GM19397 (cell line): ENCODE measurements around the gene GGCX.
"Not testable (repeated sequence)": the region's sequence is repeated elsewhere in the genome, so short reads cannot be mapped to it uniquely, and the experiment has no call there.

Experiments
- ATAC-seq: cut with Tn5 transposase; IDR thresholded peaks from one replicate; pipeline ENCODE4 v1.9.1; 2021; ENCODE audit warnings: mild to moderate bottlenecking, moderate library complexity; ENCODE audit not compliant: unreplicated experiment

Gene GGCX

DNA sequence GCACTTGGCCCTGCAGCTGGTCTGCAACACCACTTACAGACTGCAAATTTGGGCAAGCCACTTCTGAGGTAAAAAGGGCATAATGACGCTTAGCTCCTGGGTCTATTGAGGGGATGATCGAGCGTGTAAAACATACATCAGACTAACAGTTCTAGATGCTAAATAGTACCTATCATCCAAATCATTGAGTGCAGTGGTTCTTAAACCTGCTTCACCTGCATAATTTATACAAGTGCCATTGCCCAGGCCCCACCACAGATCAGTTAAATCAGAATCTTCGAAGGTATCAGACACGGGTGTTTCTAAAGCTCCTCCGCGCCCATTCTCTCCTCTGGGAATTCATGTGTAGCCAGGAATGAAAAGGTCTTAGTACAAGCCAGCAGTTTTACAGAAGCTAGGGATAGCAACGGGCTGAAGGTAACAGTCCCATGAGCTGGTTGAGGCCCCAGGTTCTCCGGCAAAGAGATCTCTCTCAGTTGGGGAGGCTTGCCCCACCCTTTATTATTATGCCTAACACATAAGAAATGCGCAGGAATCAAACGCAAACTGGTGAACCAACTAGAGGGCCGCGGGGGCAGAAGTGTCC is 33.5 kb upstream of the GGCX start:
- ATAC-seq, result no peak

DNA sequence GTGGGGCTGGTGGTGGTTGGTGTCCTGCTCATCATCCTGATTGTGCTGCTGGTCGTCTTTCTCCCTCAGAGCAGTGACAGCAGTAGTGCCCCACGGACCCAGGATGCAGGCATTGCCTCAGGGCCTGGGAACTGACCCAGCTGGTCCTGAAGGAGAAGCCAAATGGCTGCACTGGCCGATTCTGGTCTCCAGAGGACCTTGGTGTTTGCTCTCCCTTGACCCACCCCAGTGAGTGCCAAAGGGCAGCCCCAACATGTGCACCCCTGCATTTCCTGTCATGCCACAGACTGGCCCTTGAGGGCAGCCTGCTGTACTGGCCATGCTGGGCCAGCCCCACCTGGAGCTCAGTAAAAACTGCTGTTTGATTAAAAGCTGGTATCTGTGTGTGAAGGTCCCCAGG is 31.7 kb upstream of the GGCX start:
- no peak for ATAC-seq

DNA sequence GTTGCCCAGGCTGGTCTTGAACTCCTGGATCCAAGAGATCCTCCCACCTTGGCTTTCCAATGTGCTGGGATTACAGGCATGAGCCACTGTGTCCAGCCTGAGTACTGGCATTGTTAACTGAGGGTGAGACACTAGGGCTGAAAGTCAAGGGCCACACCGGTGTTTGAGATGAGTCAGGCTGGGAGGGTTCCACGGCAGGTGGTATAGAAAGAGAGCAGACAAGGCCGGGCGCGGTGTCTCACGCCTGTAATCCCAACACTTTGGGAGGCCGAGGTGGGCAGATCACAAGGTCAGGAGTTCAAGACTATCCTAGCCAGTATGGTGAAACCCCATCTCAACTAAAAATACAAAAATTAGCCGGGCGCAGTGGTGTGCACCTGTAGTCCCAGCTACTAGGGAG is 31.0 kb upstream of the GGCX start:
- not testable (repeated sequence) for ATAC-seq

DNA sequence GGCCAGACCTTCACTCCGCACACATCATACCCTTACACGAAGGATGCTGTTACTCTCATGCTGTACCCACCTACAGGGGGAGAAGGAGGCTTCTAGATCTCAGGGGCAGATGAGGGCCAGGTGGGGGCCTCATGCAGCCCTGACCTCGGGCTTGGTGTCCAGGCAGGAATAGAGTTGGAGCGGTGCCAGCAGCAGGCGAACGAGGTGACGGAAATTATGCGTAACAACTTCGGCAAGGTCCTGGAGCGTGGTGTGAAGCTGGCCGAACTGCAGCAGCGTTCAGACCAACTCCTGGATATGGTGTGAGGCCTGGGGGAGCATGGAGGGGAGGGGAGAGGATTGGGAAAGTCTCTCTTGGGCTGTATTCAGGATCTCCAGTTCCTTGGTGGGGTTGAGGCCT is 30.3 kb upstream of the GGCX start:
- ATAC-seq, result no peak

DNA sequence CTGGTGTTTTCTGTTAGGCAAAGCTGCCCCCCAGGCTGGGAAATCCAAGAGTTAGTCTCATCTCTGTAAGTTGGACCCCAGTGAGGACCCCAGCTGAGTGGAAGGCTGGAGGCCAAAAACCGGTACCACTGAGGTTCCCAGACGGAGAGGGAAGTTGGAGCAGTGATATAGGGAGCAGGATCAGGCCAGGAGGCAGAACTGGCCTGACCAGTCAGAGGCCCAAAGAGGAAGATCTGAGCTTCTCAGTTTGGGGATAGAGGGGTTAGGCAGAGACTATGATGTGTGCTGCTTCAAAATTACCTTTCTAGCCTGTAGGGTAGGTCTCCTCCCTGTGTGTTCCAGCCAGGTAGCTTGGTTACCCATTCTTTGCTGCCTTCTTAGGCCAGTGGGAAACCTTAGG is 29.7 kb upstream of the GGCX start:
- ATAC-seq, result no peak

DNA sequence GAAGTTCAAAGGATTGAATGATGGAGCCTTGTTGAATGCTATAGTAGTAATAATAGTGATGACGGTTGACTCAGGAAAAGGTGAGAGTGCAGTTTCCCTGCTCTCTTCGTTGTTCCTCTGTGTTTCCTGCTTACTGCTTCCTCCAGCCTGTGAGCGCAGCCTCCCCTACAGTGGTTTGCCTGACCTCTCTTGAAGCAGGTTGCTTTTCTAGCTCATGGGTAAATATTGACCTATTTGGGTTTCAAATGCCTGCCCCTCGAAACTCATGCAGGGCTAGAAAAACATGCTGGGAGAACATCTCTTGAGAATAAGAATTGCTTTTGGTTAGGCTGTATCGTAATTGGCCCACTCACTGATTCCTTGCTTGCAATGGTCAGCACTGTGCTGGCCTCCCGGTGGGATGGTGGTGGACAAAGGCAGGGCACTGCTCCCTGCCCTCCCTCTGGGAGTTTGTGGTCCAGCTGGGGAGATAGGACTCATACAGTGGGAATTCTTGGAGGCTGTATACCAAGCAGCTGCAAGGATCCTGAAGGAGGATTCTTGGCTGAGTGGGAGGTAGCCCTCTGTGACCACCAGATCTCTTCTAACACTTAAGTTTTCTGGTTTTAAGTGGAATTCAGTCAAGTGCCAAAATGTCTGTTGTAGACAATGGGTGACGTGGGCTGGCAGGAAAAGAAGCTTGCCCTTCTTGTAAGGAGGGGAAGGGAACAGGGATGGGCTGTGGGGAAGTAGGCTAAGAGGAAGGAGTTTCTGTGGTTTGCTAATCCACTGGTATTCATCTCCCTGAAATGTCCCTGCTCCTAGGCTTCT is 28.9 kb upstream of the GGCX start:
- ATAC-seq, result no peak

DNA sequence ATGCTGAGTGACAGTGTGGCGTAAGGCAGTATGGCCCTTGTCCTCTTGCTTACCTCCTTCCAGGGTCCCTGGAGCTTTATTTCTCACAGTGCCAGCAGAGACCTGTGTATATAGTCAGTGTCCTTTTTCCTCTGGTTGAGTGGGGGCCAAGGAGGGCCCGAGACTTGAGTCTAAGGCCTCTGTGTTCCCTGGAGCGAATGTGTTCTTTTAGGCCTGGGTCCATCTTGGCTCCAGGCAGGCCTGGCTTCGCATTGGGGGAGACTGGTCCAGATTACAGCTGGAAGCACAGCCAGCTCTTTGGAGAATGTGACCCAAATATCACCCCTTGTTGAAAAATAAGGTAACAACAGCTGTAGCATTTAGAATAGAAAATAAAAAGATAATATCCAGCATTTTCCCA is 27.9 kb upstream of the GGCX start:
- no peak for ATAC-seq

DNA sequence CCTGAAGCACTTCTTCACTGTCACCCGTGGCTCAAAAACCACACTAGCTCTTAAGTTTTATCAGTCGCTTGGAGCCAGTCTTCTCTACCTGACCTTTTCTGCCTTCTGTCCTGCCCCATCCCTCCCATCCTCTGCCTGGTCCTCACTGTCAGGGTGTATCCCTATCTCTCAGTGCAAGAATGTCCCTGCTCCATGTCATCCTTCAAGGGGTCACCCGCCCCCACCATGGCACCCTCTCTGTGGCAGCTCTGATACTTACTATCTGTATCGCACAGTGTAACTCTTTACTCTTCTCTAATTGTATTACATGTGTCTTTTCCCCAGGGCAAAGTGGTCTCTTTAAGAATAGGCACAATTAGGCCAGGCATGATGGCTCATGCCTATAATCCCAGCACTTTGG is 27.4 kb upstream of the GGCX start:
- ATAC-seq, result no peak

DNA sequence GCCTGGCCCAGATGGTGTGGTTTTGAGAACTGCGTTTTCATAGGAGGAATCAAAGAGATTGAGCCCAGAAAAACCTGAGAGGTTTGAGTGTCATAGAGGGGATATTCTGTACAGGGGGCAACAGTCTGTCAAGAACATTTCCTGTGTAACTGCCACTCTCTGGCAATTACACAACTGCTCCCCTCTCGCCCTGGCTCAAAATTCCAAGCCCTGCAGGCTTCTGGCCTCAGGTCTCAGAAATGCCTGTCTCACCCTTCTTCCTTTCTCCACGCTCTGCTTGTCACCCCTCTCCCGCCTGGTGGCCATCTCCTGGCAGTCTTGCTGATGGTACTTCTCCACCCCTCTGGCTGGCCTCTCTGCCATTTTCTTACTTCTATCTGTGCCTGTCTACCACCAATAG is 26.9 kb upstream of the GGCX start:
- no peak for ATAC-seq

DNA sequence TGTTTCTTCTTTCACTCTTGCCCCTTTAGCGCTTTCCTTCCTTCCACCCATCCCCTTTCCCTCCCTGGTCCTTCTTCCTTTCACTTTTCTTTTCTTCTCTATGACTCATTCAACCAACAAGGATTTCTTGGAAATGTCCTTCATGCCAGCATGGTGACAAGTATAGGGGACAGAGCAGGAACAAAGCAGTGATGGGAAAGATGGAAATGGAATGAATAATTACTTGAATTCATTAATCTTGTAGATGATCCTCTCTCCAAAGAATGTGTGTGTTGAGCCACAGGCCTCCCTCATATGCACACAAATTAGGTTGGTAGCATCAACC is 24.4 kb upstream of the GGCX start:
- no peak for ATAC-seq

DNA sequence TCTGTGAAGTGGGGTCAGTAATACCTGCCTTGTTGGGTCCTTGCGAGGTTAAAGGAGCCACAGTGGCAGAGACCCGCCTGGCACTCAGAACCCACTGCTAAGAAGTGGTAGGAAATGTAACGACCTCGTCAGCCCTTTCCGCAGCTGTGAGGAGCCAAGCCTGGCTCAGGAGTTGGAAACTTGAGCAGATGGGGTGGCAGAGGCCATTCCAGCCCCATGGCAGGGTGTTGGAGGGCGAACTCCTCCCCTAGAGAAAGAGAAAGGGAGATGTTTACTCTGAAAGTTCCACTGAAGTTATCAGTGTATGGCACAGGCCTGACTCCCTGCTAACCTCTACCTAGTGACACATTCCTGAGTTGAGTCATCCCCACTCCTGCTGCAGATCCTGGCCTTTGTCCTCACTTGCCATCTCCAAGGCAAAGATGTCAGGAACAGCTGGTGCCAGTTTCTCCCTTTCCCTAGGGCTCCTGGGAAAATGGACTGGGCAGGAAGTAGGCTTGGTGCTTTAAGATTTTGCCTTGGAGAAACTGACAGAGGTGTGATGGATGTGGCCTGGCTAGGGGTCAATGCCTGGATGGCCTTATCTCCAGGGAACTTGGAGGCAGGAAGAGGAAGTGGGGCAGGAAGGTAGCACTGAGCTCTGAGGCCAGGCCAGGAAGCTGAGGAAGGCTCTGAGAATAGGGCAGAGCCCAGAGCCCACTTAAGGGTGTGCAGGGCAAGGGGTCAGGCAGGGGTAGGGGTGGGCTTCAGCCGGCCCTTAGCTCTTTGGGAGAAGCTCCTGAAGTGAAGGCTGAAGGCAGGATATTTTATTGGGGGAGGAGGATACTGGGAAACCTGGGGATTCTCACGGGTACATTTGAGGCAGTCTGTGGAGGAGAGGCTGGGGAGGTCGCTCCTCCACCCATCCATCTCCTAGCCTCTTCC is 23.8 kb upstream of the GGCX start:
- peak; percentile 28 for ATAC-seq

DNA sequence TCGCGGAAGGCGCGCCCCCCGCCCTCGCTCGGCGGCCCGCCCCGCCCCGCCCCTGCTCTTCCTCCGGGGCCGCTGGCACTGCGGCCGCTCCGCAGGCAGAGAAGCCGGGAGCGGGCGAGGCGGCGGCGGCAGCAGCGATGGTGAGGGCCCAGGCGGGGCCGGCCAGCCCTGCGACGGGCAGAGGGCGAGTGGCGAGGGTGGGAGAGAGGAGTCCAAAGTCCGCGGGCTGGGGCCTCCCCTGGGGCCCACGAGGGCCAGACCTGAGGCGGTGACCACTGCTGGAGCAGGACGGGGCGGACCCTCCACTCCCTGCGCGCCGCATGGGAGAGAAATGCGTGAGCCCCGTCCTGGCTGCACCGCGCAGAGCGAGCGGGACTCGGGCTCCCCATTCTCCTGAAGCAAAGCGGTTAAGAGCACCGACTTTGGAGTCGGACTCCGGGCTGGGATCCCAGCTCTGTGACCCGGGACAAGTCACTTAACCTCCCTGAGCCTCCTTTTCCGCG is 23.1 kb upstream of the GGCX start, which contains the start of gene VAMP5:
Gene VAMP5 (plus strand): TSS at position 78 of the 503 bp plus-strand sequence. CDS start 60 bp downstream, at position 138.
- ATAC-seq, result peak; percentile 49

DNA sequence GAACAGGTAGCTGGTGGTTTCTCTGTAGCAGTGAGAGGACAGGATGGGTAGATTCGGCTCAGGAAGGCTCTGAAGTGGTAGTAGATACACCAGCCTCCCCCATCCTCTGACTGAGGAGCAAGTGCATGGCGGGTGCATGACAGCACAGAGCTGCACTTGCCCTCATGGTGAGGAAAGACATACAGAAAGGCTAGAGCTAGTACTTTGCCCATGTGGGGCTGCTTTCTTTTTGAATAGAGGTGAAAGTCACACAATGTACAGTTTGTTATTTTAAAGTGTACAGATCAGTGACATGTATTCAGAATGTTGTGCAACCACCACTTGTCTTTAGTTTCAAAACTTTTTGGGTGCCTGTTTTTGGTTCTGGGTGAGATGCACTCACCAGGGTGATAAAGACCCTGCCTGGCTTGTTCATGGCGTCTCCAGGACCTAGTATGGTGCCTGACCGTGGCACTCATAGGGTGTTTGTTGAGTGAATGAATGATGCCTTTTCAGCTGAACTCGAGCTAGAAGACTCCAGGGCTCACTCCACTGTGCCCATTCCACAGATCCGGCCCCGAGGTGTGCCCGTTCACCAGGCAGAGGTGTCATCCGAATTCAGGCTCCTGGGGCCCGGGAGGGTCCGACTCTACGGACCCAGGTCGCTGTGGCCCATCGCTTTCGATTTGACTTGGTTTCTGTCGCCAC is 22.5 kb upstream of the GGCX start:
- ATAC-seq, result peak; percentile 62

DNA sequence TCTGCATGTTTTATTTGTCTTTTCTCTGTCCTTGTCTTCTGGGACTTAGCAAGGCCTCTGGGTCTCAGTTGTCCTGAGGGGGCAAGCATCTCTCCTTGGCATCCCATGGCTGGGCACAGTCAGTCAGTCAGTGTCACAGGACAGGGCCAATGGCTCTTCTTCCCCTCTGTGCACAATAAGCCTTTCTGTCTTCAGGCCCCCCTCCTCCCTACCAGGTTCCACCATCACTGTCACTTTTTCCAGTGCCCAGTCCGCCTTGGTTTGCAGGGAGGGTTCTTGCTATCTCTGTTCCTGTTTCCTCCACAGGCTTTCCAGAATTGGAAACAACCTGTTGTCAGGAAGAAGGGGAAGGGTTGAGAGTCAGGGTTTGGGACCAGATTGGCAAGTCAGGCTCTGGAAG is 21.2 kb upstream of the GGCX start:
- ATAC-seq, result no peak

DNA sequence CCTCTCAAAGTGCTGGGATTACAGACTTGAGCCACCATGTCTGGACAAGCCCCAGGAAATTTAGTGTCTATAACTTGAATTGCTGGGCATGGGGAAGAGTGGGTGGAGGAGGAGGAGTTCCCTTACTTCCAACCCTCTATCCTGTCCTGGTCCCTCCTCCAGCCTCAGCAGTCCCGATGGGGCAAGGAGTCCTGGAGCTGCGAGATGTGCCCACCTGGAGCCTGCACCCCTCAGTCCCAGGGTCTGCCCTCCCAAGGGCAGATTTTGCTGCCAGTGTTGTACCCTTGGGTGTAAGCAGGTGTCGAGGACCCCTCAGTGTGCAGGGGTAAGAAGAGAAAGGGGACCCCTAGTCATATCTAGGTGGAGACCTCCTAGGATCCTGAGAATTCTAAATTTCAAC is 18.9 kb upstream of the GGCX start:
- no peak for ATAC-seq

DNA sequence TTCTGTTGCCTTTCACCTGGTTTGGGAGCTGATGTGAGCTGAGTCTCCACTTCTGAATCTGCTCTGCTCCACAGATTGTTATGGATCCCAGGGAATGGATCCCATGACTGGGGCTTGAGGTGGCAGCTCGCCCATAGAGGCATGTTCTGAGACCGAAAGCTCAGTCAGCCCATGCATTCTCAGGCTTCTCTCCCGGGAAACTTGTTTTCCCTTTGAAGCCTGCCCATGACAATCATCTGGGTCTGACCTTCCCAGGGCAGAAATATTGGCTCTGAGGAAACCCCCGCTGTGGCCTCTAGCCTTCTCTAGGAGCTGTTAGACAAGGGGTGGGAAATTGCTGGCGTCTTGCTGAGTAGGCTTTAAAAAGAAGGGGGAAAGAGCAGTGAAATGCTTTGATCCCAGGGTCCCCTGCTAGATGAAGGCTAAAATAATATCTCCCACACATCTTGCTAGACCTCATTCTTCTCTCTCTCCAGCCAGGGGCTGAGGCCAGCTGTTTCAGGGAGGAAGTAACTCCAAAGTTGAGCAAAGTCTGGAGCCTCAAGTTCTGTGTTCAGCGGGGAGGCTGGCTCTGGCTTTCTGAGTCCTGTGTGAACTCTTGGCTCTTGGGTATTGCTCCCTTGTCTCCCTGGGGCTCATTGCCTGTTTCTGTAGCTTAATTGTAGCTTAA is 18.1 kb upstream of the GGCX start:
- no peak for ATAC-seq

DNA sequence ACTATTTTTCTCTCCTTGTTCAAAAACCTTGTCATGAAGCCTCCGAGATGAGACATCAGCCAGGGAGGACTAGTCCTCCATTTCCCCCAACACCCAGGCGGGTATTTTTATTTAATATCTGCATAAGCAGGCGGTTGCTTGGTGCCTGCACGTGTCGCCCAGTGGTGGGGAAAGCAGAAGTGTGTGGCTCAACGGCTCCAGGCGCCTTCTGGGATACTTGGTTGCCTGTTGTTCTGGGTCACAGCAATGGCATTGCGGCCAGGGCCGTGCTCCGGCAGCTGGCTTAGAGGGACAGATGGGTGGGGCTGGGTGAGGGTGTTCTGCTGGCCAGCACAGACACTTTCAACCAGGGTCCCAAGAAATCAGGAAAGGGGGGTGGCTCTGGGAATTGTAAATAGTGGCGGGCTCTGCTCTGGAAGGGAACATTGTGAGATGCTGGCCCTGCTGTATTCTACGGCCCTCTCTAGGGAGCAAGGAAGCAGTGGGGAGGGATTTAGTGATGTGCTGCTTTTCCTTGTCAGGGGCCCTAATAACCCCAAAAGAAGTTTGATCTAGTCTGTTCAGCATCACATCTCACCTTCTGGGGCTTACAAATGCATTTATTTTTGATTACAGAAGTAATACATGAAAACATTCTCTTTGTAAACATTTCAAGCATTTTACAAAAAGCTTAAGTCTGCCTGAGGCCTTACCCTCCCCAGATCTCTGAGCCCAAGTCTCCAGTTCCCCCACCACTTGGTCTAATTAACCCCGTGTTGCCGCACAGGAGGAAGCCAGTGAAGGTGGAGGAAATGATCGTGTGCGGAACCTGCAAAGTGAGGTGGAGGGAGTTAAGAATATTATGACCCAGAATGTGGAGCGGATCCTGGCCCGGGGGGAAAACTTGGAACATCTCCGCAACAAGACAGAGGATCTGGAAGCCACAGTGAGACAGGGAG is 17.2 kb upstream of the GGCX start:
- ATAC-seq, result no peak

DNA sequence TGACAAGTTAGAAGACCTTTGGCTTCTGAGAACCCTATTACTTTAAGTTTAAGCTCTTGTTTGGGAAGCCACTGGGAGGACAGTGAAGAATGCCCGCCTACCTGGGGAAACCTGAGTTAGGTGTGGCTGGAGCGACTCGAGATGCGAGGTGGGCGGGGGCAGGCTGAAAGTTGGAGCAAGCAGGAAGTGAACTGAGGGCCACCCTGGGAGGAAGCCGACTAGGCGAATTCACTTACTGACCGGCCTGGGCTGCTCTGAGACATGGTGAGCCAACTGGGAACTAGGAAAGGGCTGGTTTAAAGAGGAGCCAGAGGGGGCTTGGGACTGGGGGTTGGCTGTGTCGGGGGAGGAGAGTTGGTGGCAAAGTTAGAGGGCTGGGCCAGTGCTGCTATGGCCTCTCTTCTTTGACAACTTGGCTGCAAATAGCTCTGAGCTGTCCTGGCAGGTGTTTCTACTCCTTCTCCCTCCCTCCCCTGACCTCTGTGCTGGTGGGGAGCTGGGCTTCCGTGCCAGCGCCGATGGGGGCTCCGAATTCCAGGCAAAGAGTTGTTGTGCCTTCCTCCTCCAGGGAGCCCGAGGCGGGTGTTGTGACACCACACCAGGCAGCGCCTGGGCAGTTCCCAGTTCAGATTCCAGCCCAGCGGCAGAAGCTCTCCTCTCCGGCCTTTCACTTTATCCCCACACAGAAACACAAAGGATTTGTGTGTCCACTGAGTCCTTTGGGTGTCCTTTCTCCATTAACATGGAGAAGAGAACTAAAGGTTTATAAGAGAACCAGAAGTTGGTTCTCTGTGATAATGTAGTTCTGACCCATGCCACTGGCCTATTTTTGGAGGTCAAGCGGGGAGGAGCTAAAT is 16.3 kb upstream of the GGCX start, which contains the start of gene VAMP8:
Gene VAMP8 (plus strand): TSS at position 201 of the 857 bp plus-strand sequence. CDS start 61 bp downstream, at position 262.
- no peak for ATAC-seq
